GM12874 (cell line): ENCODE results near the gene GPX2.

Experiments used
- CTCF ChIP-seq: IDR thresholded peaks from 2 replicates; pipeline ENCODE4 v1.5.1; 2011; ENCODE audit warnings: low read depth, mild to moderate bottlenecking, control low read depth, low read length, moderate library complexity; ENCODE audit not compliant: insufficient read depth

Gene GPX2

GRCh38 chr14:64968651-64969050 is 26.1 kb upstream of the GPX2 start:
- TF ChIP-seq CTCF, result no peak

GRCh38 chr14:64968167-64968566 is 25.6 kb upstream of the GPX2 start:
- TF ChIP-seq CTCF, result no peak

- TF ChIP-seq CTCF, result no peak
Measured at GRCh38 chr14:64966976-64967375, 24.4 kb upstream of the GPX2 start.

- TF ChIP-seq CTCF, result no peak
Measured at GRCh38 chr14:64965356-64966000, 22.9 kb upstream of the GPX2 start.

GRCh38 chr14:64963611-64964010 is 21.1 kb upstream of the GPX2 start:
- TF ChIP-seq CTCF, result no peak

GRCh38 chr14:64960762-64961276 is 18.3 kb upstream of the GPX2 start:
- 0 out of 2 replicates have a peak, but pooled peaks have one; percentile 15 for TF ChIP-seq CTCF

GRCh38 chr14:64958743-64959142 is 16.2 kb upstream of the GPX2 start:
- no peak for TF ChIP-seq CTCF
